Measurements from ENCODE around the gene SNX6.
"Not testable (repeated sequence)": the region's sequence is repeated elsewhere in the genome, so short reads cannot be mapped to it uniquely, and the experiment has no call there.

The SNX6 gene

DNA sequence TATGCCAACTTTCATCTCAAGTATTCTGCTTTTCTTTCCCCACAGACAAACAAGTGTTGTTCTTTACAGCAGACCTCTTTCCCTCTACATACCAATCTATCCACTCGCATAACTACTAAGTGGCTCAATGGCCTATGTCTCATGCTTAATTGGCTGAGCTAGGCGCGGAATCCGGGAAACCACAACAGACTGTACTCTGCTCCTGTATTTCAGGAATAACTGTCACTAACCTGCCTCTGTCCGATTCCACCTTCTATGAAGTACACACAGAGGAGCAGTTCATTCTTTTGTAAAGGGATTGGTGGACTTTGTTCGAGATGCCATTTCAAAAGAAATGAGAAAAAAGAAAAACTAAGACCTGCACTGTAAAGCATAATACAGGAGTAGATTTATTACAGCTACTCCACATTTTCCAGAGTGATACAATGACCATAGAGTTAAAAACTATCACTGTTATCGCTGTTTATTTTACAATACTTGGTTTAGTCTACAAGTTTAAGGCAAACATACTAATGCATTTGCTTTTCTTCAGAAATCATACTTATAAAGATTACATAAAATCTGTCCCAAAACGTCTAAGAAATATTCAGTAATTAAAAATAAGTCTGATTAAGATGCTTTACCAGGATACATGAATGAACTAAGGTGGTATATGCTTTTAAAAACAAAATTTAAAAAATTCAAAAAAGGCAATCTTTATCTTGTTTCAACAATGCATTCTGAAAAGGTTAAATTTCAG is 67.7 kb downstream of the SNX6 start:
- DNase-seq = not testable (repeated sequence)

DNA sequence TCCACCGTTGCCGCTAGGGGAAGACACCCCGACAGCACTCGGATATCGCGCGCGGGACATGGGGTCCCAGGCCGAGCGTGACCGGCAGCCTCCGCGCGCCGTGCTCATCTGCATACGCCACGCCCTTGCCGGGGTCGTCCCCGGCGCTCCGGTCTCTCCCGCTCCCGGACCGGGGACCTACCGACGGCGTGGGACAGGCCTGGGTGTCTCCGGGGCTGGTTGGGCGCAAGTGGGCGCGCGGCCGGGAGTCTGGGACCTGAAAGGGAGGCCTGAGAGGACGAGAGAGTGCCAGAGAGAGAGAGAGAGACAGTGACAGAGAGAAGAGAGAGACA is 73.5 kb downstream of the SNX6 start:
- not testable (repeated sequence) for DNase-seq

DNA sequence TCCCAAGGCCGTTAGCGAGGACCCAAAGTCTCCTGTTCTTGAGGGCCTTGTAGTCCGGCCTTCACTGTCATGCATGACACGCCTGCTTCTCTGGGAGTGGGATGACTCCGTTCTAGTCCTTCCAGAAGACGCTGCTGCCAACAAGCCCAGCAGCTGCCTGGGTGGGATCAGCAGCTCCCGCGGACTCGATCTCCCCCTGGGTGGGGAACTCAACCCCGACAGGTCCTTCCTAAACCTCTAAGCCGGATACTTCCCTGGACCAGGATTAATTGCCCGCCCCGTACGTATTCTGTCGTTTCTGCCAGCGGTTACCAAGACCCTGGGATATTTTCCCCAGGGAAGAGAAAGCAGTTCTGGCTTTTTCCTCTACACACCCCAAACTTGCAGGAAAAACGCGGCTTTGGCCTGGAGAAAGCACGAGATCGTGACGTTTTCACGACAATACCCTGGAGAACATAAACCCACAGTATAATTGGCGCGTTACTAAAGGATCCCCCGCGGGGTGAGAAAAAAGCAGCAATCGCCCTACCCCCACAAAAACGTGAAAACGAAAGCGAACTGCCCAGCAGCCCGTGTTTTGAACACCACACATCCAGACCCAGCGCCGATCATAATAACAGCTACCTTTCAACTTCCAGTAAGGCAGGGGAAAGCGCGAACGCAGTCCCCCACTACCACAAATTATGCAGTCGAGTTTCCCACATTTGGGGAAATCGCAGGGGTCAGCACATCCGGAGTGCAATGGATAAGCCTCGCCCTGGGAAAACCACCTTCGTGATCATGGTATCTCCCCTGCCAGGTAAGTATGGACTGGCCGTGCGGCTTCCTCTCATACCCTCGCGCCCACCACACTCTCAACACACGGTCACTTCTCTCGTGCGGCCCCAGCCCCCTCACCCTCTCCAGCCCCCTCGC is 74.1 kb downstream of the SNX6 start:
- not testable (repeated sequence) for DNase-seq

DNA sequence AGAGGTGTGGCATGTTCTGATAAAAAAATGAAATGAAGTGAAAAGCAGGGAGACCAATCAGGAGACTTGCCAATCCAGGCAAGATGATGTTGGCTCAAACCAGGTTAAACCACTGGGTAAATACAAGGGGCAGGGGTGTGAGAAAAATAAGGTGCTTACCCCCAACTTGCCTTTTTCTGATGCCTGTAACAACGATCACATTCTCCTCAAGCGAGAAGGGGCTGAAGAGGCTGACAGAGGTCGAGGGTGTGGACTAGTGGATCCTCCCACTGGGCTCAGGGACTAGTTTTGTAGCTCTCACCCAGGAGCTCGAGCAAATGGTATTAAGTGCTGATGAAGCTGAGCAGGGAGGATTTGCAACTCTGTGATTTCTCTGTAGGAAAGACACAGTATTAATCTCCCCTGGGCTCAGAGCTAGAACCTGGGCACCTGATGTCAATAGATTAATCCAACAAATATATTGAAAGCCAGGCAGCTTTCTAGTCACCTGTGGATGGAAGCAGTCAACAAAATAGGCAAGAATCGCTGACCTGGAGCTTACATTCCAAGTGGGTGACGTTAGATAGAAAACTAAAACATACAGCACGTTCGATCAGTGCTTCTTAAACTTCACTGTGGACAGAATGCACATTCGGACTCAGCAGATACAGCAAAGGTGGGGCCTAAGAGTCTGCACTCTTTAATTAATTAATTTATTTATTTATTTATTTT is 75.3 kb downstream of the SNX6 start:
- DNase-seq = no peak

DNA sequence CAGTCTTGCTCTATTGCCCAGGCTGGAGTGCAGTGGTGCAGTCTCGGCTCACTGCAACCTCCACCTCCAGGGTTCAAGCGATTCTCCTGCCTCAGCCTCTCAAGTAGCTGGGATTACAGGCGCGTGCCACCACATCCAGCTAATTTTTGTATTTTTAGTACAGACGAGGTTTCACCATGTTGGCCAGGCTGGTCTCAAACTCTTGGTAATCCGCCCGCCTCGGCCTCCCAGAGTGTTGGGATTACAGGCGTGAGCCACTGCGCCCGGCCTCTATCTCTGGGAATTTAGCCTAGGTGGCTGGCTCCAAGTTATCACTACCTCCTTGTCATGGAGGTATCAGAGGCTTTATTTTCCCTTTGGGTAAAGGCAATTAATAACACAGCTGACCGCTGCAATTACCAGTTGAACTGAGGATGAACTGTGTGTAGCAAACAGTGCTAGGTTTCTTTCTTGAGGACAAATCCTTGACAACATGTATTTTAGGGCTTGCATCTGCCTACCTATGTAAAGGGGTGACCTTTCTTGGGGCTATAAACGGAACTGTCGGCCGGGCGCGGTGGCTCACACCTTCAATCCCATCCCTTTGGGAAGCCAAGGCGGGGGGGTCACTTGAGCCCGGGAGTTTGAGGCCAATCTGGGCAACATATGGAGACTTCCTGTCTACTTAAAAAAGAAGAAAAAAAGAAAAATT is 80.5 kb downstream of the SNX6 start:
- not testable (repeated sequence) for DNase-seq

DNA sequence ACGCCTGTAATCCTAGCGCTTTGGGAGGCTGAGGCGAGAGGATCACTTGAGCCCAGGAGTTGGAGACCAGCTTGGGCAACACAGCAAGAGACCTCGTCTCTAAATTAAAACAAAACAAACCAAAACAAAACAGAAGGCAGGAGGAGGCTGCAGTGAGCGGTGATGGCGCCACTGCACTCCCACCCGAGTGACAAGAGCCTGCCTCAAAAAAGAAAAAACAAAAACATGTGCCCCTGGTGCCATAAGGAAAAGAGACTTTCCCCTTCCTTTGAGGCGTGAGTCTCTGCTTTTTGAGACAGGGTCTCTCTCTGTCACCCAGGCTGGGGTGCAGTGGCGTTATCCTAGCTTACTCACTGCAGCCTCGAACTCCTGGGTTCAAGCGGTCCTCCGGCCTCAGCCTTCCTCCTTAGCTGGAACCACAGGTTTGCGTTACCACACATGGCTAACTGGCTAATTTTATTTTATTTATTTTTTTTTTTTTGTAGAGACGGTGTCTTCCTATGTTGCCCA is 81.4 kb downstream of the SNX6 start:
- DNase-seq = no peak

DNA sequence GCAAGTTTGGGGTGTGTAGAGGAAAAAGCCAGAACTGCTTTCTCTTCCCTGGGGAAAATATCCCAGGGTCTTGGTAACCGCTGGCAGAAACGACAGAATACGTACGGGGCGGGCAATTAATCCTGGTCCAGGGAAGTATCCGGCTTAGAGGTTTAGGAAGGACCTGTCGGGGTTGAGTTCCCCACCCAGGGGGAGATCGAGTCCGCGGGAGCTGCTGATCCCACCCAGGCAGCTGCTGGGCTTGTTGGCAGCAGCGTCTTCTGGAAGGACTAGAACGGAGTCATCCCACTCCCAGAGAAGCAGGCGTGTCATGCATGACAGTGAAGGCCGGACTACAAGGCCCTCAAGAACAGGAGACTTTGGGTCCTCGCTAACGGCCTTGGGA is 82.8 kb downstream of the SNX6 start:
- DNase-seq = not testable (repeated sequence)

DNA sequence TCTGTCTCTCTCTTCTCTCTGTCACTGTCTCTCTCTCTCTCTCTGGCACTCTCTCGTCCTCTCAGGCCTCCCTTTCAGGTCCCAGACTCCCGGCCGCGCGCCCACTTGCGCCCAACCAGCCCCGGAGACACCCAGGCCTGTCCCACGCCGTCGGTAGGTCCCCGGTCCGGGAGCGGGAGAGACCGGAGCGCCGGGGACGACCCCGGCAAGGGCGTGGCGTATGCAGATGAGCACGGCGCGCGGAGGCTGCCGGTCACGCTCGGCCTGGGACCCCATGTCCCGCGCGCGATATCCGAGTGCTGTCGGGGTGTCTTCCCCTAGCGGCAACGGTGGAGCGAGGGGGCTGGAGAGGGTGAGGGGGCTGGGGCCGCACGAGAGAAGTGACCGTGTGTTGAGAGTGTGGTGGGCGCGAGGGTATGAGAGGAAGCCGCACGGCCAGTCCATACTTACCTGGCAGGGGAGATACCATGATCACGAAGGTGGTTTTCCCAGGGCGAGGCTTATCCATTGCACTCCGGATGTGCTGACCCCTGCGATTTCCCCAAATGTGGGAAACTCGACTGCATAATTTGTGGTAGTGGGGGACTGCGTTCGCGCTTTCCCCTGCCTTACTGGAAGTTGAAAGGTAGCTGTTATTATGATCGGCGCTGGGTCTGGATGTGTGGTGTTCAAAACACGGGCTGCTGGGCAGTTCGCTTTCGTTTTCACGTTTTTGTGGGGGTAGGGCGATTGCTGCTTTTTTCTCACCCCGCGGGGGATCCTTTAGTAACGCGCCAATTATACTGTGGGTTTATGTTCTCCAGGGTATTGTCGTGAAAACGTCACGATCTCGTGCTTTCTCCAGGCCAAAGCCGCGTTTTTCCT is 83.4 kb downstream of the SNX6 start:
- DNase-seq = not testable (repeated sequence)

DNA sequence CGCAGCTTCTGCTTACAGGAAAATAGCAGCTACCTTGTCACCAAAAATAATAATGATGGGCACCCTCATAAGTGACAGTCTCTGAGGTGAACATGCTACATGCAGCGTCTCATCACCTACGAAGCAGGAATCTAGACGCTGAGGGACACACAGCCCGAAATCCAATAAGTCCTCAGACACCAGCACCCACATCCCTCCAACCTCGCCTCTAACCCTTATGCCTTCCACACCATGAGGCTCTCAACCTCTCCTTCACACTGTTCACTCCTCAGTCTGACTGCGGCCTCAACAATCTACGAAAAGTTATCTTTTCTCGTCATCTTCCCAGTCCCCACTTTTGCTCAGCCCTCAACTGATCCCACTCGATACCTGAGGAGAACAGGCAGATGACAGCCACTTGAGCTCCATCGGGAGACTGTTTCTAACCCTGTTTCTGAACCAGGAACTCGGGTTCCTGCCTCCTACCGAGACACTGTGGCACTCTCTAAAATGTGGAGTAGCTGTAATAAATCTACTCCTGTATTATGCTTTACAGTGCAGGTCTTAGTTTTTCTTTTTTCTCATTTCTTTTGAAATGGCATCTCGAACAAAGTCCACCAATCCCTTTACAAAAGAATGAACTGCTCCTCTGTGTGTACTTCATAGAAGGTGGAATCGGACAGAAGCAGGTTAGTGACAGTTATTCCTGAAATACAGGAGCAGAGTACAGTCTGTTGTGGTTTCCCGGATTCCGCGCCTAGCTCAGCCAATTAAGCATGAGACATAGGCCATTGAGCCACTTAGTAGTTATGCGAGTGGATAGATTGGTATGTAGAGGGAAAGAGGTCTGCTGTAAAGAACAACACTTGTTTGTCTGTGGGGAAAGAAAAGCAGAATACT is 89.5 kb downstream of the SNX6 start:
- not testable (repeated sequence) for DNase-seq

DNA sequence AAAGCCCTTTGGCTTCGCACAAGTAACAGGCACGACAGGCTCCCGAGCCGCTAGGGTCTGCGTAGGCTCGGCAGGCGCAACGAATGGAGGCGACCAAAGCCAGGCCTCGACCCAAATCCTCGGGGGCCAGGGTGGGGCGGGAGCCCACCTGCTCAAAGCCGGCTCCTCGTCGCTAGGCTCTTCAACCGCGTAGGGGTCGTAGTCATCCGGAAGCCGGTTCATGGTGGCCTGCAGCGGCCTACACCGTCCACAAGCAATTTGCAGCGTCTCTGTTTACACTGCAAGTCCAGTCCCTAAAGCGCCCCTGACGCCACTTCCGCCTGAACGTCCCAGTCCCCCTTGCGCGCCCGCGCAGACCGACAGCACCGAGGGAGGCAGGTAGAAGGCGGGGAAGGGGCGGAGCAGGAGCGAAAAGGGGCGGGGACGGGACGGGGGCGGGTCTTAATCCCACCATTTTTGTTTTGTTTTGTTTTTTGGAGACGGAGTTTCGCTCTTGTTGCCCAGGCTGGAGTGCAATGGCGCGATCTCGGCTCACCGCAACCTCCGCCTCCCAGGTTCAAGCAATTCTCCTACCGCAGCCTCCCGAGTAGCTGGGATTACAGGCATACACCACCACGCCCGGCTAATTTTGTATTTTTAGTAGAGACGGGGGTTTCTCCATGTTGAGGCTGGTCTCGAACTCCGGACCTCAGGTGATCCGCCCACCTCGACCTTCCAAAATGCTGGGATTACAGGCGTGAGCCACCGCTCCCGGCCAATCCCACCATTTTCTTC is 90.4 kb downstream of the SNX6 start, which contains the start of gene EAPP:
Gene EAPP (minus strand): TSS at position 295 of the 774 bp plus-strand sequence. CDS start 73 bp downstream, at position 222.
- DNase-seq = no peak

DNA sequence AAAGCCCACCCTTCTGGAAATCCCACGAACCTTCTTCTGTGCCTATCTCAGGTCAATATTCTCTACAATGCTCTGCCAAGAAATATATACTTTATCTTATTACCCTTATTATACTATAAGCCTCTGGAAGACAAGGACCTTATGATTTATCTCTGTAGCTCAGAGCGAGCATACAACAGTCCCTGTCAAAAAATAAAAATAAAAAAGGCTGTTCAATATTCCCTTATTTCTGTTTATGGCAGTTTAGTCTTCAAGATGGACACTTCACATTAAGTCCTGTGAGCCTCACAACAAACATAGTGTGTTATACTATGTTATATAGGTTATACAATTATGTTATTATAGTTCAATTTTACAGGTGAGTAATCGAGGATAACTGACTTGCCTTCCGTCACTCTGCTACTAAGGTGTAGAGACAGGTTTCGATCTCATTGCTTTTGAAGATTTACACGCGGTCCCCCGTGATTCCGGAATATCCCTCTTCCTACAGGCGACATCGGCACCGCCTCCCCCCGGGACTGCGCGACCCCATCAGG is 91.0 kb downstream of the SNX6 start:
- no peak for DNase-seq

DNA sequence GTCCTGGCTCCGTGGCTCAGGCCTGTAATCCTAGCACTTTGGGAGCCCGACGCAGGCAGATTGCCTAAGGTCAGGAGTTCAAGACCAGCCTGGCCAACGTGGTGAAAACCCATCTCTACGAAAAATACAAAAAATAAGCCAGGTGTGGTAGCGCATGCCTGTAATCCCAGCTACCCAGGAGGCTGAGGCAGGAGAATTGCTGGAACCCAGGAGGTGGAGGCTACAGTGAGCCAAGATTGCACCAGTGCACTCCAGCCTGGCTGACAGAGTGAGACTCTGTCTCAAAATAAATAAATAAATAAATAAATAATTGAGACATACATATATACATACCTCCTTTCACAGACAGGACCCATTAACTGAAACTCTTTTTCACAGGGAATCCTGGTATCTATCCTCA is 91.9 kb downstream of the SNX6 start:
- DNase-seq = not testable (repeated sequence)

DNA sequence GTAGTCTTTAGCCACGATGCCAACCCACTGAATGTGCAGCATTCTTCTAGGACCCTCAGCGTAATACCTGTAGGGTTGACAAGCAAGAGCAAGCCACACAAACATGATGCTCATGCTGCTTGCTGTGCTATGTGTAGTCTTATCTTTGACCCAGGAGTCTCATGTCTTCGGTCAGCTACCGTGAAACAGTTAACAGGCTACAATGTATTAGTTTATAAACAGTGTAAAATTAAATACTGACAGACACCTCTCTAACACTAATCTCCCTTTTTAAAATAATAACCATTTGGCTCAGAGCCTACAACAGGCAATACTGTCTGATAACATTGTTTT is 92.3 kb downstream of the SNX6 start:
- DNase-seq = no peak

DNA sequence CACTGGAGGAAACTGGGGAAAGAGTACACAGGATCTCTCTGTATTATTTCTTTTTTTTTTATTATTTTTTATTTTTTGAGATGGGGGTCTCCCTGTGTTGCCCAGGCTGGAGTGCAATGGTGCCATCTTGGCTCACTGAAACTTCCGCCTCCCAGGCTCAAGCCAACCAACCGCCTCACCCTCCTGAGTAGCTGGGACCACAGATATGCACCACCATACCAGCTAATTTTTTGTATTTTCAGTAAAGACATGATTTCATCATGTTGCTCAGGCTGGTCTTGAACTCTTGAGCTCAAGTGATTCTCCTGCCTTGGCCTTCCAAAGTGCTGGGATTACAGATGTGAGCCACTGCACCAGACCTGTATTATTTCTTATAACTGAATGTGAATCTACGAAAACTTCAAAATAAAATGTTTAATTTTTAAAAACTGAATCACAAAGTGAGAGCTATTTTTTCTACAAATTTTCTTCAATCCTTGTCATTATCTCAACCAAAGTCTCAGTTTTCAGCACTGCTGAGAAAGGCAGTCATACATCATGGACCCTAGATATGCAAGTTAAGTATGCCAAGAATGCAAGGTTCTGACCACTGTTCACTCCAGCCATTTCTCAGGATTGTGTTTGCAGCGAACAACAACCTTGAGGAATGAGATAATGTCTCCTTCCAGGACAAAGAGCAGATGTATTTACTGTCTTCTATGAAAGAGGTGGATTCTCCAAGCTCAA is 92.8 kb downstream of the SNX6 start:
- DNase-seq = no peak

DNA sequence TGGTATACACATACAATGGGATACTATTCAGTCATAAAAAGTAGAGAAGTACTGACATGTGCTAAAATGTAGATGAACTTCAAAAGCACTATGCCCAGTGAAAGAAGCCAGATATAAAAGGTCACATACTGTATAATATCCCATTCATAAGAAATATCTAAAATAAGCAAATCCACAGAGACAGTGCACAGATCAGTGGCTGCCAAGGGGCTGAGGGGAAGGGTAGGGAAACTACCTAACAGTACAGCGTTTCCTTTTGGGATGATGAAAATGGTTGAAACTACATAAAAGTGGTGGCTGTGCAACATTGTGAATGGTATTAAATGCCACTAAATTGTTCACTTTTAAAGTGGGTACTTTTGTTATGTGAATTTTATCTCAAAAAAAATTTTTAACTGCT is 102.4 kb downstream of the SNX6 start:
- DNase-seq = no peak

DNA sequence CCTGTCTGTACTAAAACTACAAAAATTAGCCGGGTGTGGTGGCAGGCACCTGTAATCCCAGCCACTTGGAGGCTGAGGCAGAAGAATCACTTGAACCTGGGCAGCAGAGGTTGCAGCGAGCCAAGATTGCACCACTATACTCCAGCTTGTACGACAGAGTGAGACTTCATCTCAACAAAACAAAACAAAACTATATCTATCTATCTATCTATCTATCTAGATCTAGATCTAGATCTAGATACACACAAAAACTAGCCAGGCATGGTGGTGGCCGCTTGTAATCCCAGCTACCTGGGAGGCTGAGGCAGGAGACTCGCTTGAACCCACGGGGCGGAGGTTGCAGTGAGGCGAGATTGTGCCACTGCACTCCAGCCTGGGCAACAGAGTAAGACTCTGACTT is 105.7 kb downstream of the SNX6 start:
- not testable (repeated sequence) for DNase-seq

DNA sequence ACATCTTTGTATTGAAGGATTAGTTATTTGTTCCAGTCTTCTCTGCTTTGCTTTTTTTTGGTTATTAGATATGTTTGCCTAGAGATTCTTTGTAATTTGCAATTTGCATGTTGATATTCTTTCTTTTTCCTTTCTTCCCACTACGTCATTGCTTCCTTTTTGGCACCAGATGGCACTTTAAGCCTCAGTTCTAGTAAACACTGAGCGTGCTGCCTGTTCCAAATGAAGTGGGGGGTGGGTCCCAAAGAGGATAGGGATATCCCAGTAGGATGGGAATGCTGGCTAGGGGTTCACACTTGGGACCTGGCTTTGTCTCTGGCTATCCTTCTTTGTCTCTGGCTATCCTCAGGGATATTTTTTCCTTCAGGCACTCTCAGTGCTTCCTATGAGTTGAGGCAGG is 107.5 kb downstream of the SNX6 start:
- DNase-seq = no peak

DNA sequence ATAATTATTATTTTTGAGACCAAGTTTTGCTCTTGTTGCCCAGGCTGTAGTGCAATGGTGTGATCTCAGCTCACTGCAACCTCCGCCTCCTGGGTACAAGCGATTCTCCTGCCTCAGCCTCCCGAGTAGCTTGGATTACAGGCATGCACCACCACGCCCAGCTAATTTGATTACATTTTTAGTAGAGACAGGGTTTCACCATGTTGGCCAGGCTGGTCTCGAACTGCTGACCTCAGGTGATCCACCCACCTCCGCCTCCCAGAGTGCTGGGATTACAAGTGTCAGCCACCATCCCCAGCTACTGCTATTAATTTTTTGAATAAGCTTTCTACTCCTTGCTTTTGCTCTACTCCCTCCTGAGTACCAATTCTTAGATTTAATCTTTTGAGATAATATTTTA is 108.9 kb downstream of the SNX6 start:
- DNase-seq = not testable (repeated sequence)

Data from NCI-H2227 treated with DMSO at 0.1 percent for 48 hours (cell line).